ENCODE data around the gene MUTYH. TPM values are rescaled to one million over a fixed set of nuclear protein-coding genes. Genes with fewer than 3 reads are reported as not detected.

MUTYH gene
- total RNA-seq, 1 experiment from 2014 or later = 40.8 TPM

- DNase-seq (ENCODE audit: low read depth, low spot score) (no peak), ATAC-seq (peak; percentile 13; the same call in 1 of the 2 replicates)
- H3K4me1 ChIP-seq (ENCODE audit: control insufficient read depth, insufficient read depth, low read length) = peaks cover 19% of the 10 kb centered on the region
- H3K4me3 ChIP-seq (ENCODE audit: low read depth in 2 of 2, low read length in 2 of 2) = no peak overlapping the region
- intact Hi-C loops (cut with micrococcal nuclease; ENCODE audit: unreplicated experiment) (no loop called here), in situ Hi-C loops (cut with HindIII; ENCODE audit: low pct_unique_long_range_greater_than_20kb, low sequenced_read_pairs) (no loop called here)
- H3K36me3 ChIP-seq (ENCODE audit: control insufficient read depth, insufficient read depth, low read length) = no peaks in the 10 kb centered on the region
- ChIA-PET CTCF (no interaction called here), POLR2A (interaction anchor here (0.6 to 0.7 kb wide), 2 partner anchors 194 to 371 kb away, joined by 3 read pairs; partner anchors contain the start of gene PRDX1)
- BruUV-seq (replicated peaks) = no TSS peak
- H3K27me3 ChIP-seq (ENCODE audit: control insufficient read depth, insufficient read depth, low read length) = no peaks in the 10 kb centered on the region
- TF ChIP-seq CTCF (IDR thresholded peaks at IDR 0.05) (no peak), REST (IDR thresholded peaks at IDR 0.05; ENCODE audit: insufficient read depth in 1 of 2, low read depth in 2 of 2, low read length in 1 of 2) (no peak), TCF7L2 (IDR thresholded peaks at IDR 0.05; ENCODE audit: low read depth, low read length) (no peak), POLR2AphosphoS5 (IDR thresholded peaks at IDR 0.05; ENCODE audit: low read depth, low read length) (no peak), SIN3A (IDR thresholded peaks at IDR 0.05; ENCODE audit: borderline replicate concordance, insufficient read depth, low read depth, low read length) (no peak)
- no peak overlapping the region for H3K27ac ChIP-seq (ENCODE audit: low read length)
- no peaks in the 10 kb centered on the region for H3K9me3 ChIP-seq (ENCODE audit: control insufficient read depth, insufficient read depth, low read depth, low read length)
These were observed 12.4 kb downstream of the MUTYH start for GRCh38 chr1:45327644-45328515.

- CTCF ChIA-PET = no interaction called here
- POLR2A ChIA-PET = interaction anchor here (0.6 to 0.7 kb wide), 2 partner anchors 195 to 370 kb away, joined by 3 read pairs; partner anchors contain the start of gene PRDX1
- in situ Hi-C loops (cut with HindIII; ENCODE audit: low pct_unique_long_range_greater_than_20kb, low sequenced_read_pairs) = no loop called here
- BruUV-seq (replicated peaks) = no TSS peak
- ATAC-seq (peak; percentile 87), DNase-seq (ENCODE audit: low read depth, low spot score) (no peak)
- Histone ChIP-seq H3K9me3 (ENCODE audit: control insufficient read depth, insufficient read depth, low read depth, low read length) (no peaks in the 10 kb centered on the region), H3K27me3 (ENCODE audit: control insufficient read depth, insufficient read depth, low read length) (no peaks in the 10 kb centered on the region), H3K27ac (ENCODE audit: low read length) (peak within 1 kb of the TSS; percentile 76), H3K36me3 (ENCODE audit: control insufficient read depth, insufficient read depth, low read length) (no peaks in the 10 kb centered on the region), H3K4me3 (ENCODE audit: low read depth in 2 of 2, low read length in 2 of 2) (peak within 1 kb of the TSS; percentile 48 to 68), H3K4me1 (ENCODE audit: control insufficient read depth, insufficient read depth, low read length) (peaks cover 19% of the 10 kb centered on the region)
- peak; percentile 64 for TF ChIP-seq POLR2AphosphoS5 (IDR thresholded peaks at IDR 0.05; ENCODE audit: low read depth, low read length)
- no peak for TF ChIP-seq CTCF (IDR thresholded peaks at IDR 0.05)
- no peak for TF ChIP-seq SIN3A (IDR thresholded peaks at IDR 0.05; ENCODE audit: borderline replicate concordance, insufficient read depth, low read depth, low read length)
- no peak for TF ChIP-seq REST (IDR thresholded peaks at IDR 0.05; ENCODE audit: insufficient read depth in 1 of 2, low read depth in 2 of 2, low read length in 1 of 2)
- no peak for TF ChIP-seq TCF7L2 (IDR thresholded peaks at IDR 0.05; ENCODE audit: low read depth, low read length)
- intact Hi-C loops (cut with micrococcal nuclease; ENCODE audit: unreplicated experiment) = no loop called here
These were observed 13.3 kb downstream of the MUTYH start, which contains the start of gene HPDL for GRCh38 chr1:45326627-45327623. TSS of gene HPDL (plus strand) at chr1:45326895. CDS start at chr1:45327149, 254 bp downstream.
